Esophagus (tissue), 2 donors: Measurements from ENCODE around the gene PKD1. TPM values are rescaled to one million over a fixed set of nuclear protein-coding genes. Genes with fewer than 3 reads are reported as not detected.
"Not testable (repeated sequence)": the region's sequence is repeated elsewhere in the genome, so short reads cannot be mapped to it uniquely, and the experiment has no call there.

Experiments used
- H3K27ac ChIP-seq, 2 donors: one replicate each; pipeline ENCODE4 v1.5.1; 2013; ENCODE audit warnings: low read depth in 2 of 2, mild to moderate bottlenecking in 2 of 2, inconsistent platforms in 1 of 2, low read length in 1 of 2, moderate library complexity in 1 of 2
- H3K27me3 ChIP-seq, 2 donors: one replicate each; pipeline ENCODE4 v1.6.1; 2013; ENCODE audit warnings: low read length in 2 of 2, control low read depth in 1 of 2, mild to moderate bottlenecking in 1 of 2; ENCODE audit not compliant: insufficient read depth in 2 of 2, control insufficient read depth in 1 of 2
- H3K36me3 ChIP-seq, 2 donors: one replicate each; pipeline ENCODE4 v1.6.1; 2013; ENCODE audit warnings: low read length in 1 of 2; ENCODE audit not compliant: control insufficient read depth in 2 of 2, insufficient read depth in 2 of 2
- H3K4me1 ChIP-seq, 2 donors: one replicate each; pipeline ENCODE4 v1.6.1; 2013; ENCODE audit warnings: low read length in 1 of 2; ENCODE audit not compliant: control insufficient read depth in 2 of 2, insufficient read depth in 2 of 2
- H3K4me3 ChIP-seq, 2 donors: one replicate each; pipeline ENCODE4 v1.5.1; 2013; ENCODE audit warnings: low read length in 2 of 2, mild to moderate bottlenecking in 2 of 2, low read depth in 1 of 2, moderate library complexity in 1 of 2
- H3K9me3 ChIP-seq, 2 donors: one replicate each; pipeline ENCODE4 v1.6.1; 2013; ENCODE audit warnings: mild to moderate bottlenecking in 2 of 2, low read depth in 1 of 2, low read length in 1 of 2, moderate library complexity in 1 of 2; ENCODE audit not compliant: control insufficient read depth in 2 of 2, insufficient read depth in 1 of 2
- WGBS, 2 donors: extraction: QIAGEN DNeasy Blood & Tissue Kit; methylation state at CpG; one replicate each; pipeline ENCODE4 v1.1.7; 2013; 5-methylcytosine and 5-hydroxymethylcytosine counted together
- polyA plus RNA-seq, 2 donors: library from polyadenylated mRNA; stranded (reverse); fragments of 200-250 nt; gene quantifications; one replicate each; pipeline ENCODE4 v1.2.3, GENCODE V29; 2013
- donor health status: healthy with polysubstance abuse.
- donor health status: Bipolar disorder and iron deficiency.

Gene PKD1
- polyA plus RNA-seq, 2 donors = 40.5 to 78.0 TPM

DNA sequence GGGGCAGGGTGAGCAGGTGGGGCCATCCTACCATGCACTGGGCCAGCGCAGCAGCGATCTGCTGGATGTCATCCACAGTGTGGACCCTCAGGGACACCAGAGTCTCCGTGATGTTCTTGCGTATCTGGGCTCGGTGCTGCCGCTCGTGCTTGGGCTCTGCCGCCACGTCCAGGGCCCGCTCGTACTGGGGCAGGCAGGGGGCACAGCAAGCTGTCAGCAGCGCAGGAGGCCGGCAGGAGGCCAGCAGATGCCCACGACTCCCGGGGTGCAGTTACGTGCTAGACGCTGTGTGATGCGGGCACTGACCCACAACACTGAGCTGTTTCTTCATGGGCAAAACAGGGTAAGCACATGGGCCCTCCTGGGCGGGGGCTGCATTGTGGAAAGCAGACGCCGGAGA, 30.4 kb downstream of the PKD1 start:
- H3K4me1 ChIP-seq, H3K27ac ChIP-seq, H3K9me3 ChIP-seq, H3K4me3 ChIP-seq, H3K27me3 ChIP-seq: not testable (repeated sequence)
- peaks cover 3 to 48% of the 10 kb centered on the region in 2 donors for H3K36me3 ChIP-seq
- WGBS, 2 donors = 89 to 91% methylated on average over 18 to 21 of the region's 21 CpGs

DNA sequence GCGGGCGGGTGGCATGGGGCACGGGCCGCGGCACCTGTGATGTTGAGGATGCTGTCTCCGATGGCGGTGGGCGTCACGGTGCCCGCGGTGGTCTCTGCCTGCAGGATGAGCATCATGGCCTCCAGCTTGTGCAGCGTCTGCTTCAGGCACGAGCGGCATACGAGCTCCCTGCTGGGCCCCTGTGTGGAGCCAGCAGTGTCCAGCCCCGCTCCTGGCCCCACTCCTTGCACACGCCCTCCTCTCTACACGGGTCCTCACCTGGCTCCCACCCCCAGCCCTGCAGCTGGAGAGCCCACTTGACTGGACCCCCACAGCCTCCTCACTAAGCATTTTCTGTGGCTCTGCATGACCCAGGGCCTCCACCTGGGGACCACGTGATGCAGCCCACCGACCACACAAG, 31.2 kb downstream of the PKD1 start:
- H3K9me3 ChIP-seq, H3K4me1 ChIP-seq, H3K27ac ChIP-seq, H3K27me3 ChIP-seq, H3K4me3 ChIP-seq: not testable (repeated sequence)
- H3K36me3 ChIP-seq = peaks cover 3 to 52% of the 10 kb centered on the region in 2 donors
- WGBS, 2 donors = 82 to 89% methylated on average over 3 to 18 of the region's 20 CpGs

DNA sequence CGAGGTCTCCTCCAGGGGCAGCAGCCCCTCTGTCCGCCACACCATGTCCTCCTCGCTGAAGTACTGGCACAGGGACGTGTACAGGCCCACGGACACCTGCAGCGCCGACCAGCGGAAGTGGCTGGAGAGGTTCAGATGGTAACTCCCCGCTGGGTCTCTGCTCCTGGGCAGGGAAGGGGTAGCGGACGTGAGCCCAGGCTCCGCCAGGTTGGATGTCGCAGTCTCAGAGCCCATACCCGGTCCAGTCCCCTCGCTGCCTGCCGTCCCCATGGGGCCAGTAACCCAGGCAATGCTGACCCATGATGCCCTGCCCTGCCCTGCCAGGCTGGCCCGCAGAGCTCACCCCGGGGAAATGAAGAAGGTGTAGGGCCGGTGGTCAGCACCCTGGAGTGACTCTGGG, 33.2 kb downstream of the PKD1 start:
- Histone ChIP-seq H3K27me3 (no peaks in the 10 kb centered on the region), H3K36me3 (peaks cover 3 to 39% of the 10 kb centered on the region in 2 donors), H3K4me3 (no peak overlapping the region), H3K27ac (no peak overlapping the region), H3K9me3 (no peaks in the 10 kb centered on the region), H3K4me1 (no peaks in the 10 kb centered on the region)
- WGBS, 2 donors = 95 to 96% methylated on average over 18 to 19 of the region's 19 CpGs

DNA sequence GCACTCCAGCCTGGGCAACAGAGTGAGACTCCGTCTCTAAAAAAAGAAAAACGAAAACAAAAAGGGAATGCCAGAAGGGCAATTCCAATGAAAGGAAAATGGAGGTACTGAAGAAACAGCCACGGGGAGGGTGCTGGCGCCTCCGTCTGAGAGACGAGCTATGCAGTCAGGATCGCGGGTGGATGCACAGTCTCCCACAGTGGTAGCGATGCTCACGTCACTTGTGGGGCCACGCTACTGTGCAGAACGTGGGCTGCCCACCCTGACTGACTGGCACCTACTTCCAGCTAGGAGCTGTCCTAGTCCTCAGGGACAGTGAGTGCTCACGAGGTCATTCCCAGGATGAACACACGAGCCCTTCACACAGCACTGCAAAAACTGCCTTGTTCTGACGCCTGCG, 34.1 kb downstream of the PKD1 start:
- peaks cover 8 to 39% of the 10 kb centered on the region in 2 donors for H3K36me3 ChIP-seq
- 87 to 88% methylated on average over 12 to 13 of the region's 16 CpGs for WGBS, 2 donors
- H3K9me3 ChIP-seq, H3K4me1 ChIP-seq, H3K27me3 ChIP-seq, H3K27ac ChIP-seq, H3K4me3 ChIP-seq: not testable (repeated sequence)

DNA sequence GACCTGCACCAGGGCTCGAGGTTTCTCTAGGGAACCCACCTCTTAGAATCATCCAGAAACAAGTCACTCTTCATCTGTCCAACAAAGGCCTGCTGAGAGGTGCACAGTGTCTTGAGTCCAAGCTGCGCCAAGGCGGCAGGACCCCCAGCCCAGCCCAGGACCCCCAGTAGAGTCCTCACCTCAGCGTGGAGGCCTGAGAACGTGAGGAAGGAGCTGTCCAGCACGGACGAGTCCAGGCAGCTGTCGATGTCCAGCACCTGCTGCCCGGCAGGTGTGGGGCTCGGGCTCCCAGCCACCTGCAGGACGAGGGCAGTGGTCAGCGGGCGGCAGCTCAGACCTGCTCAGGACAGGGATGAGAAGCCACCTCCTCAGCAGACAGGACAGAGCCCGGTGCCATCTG, 38.0 kb downstream of the PKD1 start:
- H3K27ac ChIP-seq, H3K9me3 ChIP-seq, H3K27me3 ChIP-seq, H3K4me3 ChIP-seq, H3K4me1 ChIP-seq: not testable (repeated sequence)
- H3K36me3 ChIP-seq = peaks cover 8 to 48% of the 10 kb centered on the region in 2 donors
- WGBS, 2 donors = 92% methylated on average over 13 to 14 of the region's 14 CpGs

DNA sequence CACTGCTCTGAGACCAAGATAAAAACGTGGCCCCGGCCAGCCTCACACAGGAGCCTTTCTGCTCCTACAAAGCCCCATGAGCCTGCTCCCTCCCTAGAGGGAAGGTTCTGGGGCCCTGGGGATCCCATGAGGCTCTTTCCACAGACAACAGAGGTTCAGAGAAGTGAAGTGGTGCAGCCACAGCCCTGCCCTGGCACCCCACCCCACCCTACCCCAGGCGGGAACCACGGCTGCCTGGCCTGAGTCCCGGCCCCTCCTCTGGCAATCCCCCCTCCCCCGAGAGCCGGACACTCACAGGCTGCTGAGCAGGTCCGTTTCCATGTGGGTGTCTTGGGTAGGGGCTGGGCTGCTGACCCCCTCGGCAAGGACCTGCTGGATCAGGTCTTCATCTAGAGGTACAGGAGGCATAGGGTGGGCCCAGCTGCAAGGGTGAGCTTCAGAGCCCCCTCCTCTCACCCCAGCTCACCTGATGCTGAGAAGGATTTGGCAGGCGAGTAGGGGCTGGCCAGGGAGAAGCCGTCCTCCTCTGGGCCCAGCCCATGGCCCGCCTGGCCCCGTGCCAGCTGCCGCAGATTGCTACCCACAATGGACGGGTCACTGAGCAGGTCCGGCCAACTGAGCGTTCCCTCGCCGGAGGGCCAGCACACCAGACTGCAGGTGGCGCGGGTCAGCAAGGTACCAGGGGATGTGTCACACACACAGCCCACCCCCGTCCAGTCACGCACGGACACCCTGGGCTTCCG, 38.7 kb downstream of the PKD1 start:
- no peak overlapping the region for H3K4me3 ChIP-seq
- peaks cover under 1 to 5% of the 10 kb centered on the region in 2 donors for H3K4me1 ChIP-seq
- H3K27ac ChIP-seq = no peak overlapping the region
- peaks cover 8 to 49% of the 10 kb centered on the region in 2 donors for H3K36me3 ChIP-seq
- 72 to 86% methylated on average over 21 to 25 of the region's 25 CpGs for WGBS, 2 donors
- H3K27me3 ChIP-seq = no peaks in the 10 kb centered on the region
- no peaks in the 10 kb centered on the region for H3K9me3 ChIP-seq

DNA sequence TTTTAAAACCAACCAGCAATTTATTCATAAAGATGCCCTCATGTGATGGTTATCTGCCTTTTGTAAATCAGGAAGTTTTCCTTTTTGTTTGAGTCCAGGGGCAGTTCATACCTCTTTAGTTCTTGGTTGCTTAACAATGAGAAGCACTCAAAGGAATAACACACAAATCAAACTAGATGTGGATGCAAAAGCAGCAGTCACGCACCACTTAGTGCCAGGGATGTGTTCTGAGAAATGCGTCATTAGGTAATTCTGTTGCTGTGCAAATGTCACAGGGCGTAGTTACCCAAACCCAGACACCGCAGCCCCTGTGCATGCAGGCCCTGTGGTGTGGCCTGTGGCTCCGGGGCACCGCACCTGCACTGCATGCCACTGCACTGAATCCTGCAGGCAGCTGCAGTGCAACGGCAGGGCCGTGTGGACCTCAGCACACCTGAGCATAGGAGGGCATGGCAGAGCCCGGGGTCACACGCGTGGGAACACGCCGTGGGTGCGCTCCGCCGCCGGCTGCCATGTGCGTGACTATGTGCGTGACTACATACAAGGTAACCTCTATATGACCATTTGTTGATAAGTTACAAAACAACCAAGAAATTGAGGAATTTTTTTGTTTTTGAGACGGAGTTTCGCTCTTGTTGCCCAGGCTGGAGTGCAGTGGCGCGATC, 39.6 kb downstream of the PKD1 start:
- no peak overlapping the region for H3K27ac ChIP-seq
- no peaks in the 10 kb centered on the region for H3K9me3 ChIP-seq
- H3K27me3 ChIP-seq = no peaks in the 10 kb centered on the region
- no peak overlapping the region for H3K4me3 ChIP-seq
- WGBS, 2 donors = 90 to 91% methylated on average over 23 of the region's 23 CpGs
- H3K36me3 ChIP-seq = peaks cover 8 to 54% of the 10 kb centered on the region in 2 donors
- H3K4me1 ChIP-seq = peaks cover 7 to 13% of the 10 kb centered on the region in 2 donors

DNA sequence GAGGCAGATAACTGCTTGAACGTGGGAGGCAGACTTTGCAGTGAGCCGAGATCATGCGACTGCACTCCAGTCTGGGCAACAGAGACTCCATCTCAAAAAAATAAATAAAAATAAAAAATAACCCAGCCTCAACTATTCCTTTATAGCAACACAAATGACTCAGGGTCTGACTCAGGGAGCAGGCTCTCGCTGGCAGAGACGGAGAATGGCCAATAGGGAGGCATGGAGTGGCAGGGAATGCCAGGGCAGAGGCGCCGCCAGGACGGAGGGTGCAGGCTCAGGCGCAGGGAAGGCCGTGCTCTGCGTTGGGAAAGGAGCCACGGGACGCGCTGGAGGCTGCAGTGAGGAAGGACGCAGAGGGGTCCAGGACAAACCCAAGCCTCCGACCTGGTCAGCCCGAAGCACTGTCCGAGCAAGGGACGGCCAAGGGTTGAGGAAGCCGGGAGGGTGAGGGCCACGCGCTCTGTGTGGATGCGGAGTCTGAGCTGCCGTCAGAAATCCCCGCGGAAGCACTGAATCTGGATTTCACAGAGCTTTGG, 40.3 kb downstream of the PKD1 start:
- H3K27me3 ChIP-seq = no peaks in the 10 kb centered on the region
- H3K9me3 ChIP-seq = no peaks in the 10 kb centered on the region
- peaks cover 8 to 58% of the 10 kb centered on the region in 2 donors for H3K36me3 ChIP-seq
- H3K4me3 ChIP-seq = no peak overlapping the region
- no peak overlapping the region for H3K27ac ChIP-seq
- peaks cover 7 to 19% of the 10 kb centered on the region in 2 donors for H3K4me1 ChIP-seq
- 92 to 95% methylated on average over 26 of the region's 26 CpGs for WGBS, 2 donors

DNA sequence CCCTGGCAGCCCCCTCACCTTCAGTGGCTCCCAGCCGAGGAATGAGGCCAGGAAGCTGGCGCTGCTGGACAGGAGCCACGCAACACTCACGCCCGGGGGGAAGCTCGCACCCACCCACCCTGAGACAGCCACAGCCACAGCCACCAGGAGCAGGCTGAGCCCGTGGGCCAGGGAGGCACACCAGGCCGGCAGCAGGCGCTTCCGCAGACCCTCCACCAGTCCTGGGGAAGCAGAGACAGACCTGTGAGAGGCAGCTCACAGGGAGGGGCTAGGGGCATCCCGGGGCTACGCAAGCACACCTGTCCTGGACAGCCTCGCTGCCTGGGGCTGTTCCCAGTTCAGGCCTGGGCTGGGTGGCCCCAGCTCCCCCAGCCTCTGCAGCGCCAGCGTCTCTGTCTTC, 41.9 kb downstream of the PKD1 start:
- no peaks in the 10 kb centered on the region for H3K9me3 ChIP-seq
- H3K4me3 ChIP-seq = no peak overlapping the region
- H3K27me3 ChIP-seq = no peaks in the 10 kb centered on the region
- no peak overlapping the region for H3K27ac ChIP-seq
- peaks cover 8 to 61% of the 10 kb centered on the region in 2 donors for H3K36me3 ChIP-seq
- WGBS, 2 donors = 77 to 78% methylated on average over 14 to 15 of the region's 15 CpGs
- H3K4me1 ChIP-seq = peaks cover 7 to 27% of the 10 kb centered on the region in 2 donors
